Stimulated activated CD4-positive, alpha-beta T cell treated with anti-CD3 and anti-CD28 coated beads, Interleukin-1b, Interleukin-23, amount 100 ng/mL, for 4 hours (primary cell): ENCODE results near the gene NF1.
A peak's percentile ranks its signal among the peaks of the same experiment; 100 is the strongest.
"Not testable (repeated sequence)": the region's sequence is repeated elsewhere in the genome, so short reads cannot be mapped to it uniquely, and the experiment has no call there.

ENCODE experiments used
- DNase-seq, 2 donors: peaks; one replicate each; pipeline ENCODE4 v3.0.0-alpha.2; 2020; ENCODE audit warnings: low read depth in 2 of 2

NF1 gene

GRCh38 chr17:31339906-31340661 lies 245.3 kb downstream of the NF1 start:
- no peak for DNase-seq

GRCh38 chr17:31345191-31345747 lies 250.5 kb downstream of the NF1 start:
- not testable (repeated sequence) for DNase-seq

GRCh38 chr17:31349454-31349853 lies 254.7 kb downstream of the NF1 start:
- no peak for DNase-seq

- no peak for DNase-seq
Measured at GRCh38 chr17:31355935-31356334, 261.2 kb downstream of the NF1 start.

DNA sequence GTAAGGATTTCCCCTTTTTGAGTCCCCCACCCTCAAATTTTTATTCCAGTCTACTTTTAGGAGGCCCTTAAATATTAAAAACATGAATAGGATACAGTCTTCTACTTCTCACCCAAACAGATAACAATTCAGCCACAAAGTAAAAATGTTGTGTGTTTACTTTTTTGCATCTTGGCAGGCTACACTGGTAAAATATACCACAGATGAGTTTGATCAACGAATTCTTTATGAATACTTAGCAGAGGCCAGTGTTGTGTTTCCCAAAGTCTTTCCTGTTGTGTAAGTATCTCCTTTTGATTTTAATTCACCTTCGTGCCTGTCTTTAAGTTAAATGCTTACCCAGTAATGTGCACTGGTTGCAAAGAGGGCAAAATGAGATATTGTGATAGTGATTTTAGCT lies 262.3 kb downstream of the NF1 start:
- no peak for DNase-seq

- DNase-seq, result no peak
Measured at GRCh38 chr17:31357839-31358394, 263.1 kb downstream of the NF1 start.

DNA sequence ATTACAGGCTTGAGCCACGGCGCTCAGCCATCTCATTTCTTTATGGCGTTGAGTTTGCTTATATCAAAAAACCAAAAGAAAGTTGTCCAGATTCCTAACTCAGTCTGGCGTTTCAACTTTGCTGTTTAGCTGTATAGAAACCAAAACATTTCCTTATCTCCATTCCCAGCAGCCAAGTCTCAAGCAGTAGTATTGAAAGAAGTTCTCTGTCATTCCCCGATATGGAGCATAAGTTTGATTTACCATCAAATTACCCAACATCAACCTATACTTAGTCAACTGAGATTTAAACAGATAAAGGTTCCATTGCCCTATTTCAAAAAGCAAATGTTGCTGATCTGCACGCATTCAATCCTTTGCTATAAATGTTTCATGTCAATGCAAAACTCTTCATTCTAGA lies 269.2 kb downstream of the NF1 start:
- DNase-seq, result no peak

DNA sequence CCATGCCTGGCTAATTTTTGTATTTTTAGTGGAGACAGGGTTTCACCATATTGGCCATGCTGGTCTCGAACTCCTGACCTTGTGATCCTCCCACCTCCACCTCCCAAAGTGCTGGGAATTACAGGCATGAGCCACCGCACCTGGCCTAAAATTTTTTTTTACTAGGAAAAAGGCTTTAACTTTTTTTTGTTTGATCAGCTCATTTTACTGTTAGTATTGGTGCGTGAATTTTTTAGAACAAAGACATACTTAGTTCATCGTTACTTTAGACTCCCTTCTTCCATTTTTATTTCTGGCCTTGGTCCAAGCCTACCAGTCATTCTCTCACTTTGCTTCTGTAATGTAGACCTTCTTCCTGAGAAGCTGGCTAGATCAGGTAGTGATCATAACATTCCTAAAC lies 271.3 kb downstream of the NF1 start:
- DNase-seq, result no peak

- no peak for DNase-seq
Measured at GRCh38 chr17:31369266-31369665, 274.5 kb downstream of the NF1 start.

- no peak for DNase-seq
Measured at GRCh38 chr17:31371511-31372097, 276.8 kb downstream of the NF1 start.

DNA sequence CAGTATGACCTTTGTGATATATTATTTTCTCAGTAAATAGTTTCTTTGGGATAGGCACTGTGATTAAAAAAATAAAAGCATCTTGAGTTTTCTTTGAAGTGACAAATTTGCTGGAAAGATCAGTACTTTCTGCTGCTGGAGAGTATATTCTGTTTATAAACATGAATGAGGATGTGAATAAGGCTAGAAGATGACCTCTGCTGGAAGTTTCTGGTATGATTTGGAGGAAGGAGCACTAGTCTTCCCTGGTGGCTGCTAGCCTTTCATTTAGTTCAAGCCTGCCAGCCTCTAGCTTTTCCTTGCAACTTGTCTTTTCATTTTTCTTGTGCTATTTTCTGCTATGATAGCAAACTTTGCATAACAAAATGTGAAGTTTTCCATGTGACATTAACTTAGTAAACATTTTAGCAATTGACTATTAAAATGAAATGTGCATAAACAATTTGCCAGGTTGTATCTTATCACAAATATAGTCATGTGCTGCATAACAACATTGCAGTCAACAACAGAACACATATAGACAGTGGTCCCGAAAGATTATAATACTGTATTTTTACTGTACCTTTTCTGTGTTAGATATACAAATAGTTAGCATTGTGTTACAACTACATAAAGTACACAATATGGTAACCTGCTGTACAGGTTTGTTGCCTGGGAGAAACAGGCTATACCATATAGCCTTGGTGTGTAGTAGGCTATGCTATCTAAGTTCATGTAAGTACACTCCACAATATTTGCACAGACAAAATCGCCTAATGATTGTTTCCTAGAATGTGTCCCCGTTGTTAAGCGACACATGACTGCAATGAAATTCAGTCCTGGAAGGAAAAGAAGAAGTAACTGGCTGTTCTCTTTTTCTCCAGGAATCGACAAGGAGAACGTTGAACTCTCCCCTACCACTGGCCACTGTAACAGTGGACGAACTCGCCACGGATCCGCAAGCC lies 278.6 kb downstream of the NF1 start:
- DNase-seq, result peak in 1 of 2 donors; percentile 23

- no peak for DNase-seq
Measured at GRCh38 chr17:31374094-31374447, 279.3 kb downstream of the NF1 start.

DNA sequence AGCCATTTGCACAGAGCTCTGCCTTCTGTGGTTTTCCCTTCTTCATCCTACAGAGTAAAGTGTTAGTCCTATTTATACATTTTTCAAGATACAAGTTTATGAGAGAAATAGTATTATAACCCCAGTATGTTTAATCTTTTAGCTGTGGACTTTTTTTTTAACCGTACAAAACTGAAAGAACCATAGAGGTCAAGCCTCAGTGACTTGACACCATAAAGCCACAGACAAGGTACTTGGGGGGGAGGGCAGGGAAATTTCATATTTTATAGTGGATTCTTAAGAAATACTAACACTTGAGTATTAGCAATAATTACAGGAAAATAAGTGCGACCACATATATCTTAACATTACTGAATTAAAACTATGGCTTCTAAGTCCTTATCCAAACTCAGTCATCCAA lies 279.7 kb downstream of the NF1 start:
- DNase-seq, result no peak

DNA sequence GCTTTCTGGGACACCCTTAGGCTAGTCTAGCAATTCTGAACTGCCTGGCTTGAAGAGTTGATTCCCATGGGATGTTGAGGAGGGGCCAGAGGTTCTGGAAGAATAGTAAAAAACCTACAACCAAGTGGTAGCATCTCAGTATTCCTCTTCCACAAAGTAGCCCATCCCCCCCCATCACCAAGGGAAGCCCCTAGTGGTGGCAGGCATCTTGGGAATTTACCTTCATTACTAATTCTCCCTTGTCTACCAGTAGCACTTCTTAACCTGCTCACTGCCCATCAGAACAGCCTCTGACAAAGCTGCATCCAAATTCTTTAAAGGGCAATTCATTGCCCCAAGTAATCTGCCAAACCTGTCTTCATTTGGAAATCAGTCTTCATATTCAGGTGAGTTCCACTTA lies 283.9 kb downstream of the NF1 start:
- DNase-seq, result no peak

- no peak for DNase-seq
Measured at GRCh38 chr17:31379597-31380205, 284.9 kb downstream of the NF1 start.

GRCh38 chr17:31381165-31381668 lies 286.4 kb downstream of the NF1 start:
- no peak for DNase-seq

GRCh38 chr17:31382668-31383275 lies 288.0 kb downstream of the NF1 start:
- DNase-seq, result not testable (repeated sequence)

DNA sequence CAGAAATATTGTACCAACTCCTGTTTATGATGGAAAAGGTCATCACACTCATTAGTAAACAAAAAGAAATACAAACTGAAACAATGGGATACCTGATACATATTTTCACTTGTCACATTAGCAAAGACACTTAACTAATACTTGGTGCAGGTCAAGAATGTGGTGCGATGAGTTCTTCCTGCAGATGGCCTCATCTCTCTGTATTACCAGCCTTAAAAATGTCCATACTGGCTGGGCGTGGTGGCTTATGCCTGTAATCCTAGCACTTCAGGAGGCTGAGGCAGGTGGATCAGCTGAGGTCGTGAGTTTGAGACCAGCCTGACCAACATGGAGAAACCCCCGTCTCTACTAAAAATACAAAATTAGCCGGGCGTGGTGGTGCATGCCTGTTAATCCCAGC lies 288.7 kb downstream of the NF1 start:
- not testable (repeated sequence) for DNase-seq

DNA sequence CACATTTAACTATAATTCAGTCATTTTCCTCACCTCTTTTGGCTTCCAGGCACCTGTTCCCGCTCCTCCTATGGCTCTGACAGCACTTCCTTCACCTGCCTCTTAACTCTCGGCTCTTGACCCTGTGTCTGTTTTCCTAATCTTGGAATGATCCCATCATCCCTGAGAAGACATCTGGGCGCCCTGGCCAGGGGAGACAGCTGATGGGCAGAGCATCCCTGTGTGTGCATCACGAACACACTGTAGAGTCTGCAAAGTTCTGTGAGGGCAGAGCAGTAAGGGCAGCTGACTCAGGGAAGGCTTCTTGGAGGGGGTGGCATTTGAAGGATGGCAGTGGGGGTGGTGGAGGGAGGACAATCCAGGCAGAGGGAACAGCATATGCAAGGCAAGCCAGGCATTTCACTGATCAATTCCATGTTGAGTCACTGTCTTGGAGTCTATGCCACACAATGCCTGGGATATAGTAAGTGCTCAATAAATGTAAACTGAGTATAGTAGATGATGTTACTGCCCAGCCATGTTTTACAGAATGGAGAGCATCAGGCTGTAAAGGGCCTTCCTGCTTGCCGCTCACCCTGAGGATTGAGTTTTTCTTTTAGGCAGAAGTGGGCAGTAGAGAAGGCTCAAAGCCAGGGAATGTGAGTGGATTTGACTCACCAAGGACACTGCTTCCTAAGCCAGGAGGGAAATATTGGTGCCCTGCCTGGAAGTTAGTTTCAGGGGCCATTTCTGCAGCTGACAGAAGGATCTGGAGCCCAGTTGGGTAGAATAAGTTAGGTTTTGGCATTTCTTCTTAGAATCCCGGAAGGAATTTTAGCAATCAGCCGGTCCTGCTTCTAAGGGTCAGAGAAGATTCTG lies 290.9 kb downstream of the NF1 start:
- no peak for DNase-seq

GRCh38 chr17:31386542-31387075 lies 291.8 kb downstream of the NF1 start:
- no peak for DNase-seq
